GM19025 (cell line): ENCODE results near the gene VPS45.

Experiments used
- ATAC-seq: cut with Tn5 transposase; IDR thresholded peaks from one replicate; pipeline ENCODE4 v1.9.1; 2021; ENCODE audit warnings: mild to moderate bottlenecking, low read depth, moderate library complexity; ENCODE audit not compliant: unreplicated experiment

VPS45 gene

DNA sequence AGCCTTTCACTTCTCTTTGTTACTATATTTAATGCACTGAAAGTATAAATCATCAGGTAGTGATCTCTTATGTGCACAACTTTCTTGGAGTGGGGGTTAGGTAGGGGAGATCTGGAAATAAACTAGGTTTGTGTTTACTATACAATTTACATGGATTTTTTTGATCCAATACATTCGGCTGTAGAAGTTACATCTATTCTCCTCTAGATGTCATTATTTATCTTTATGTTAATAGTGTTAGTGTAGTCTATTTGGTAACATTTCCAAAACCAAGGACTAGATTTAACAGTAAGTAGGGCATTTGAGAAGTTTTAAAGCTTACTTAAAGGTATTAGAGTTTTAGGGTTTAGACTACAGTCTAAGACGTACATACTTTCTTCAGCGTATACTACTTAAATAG lies 5.4 kb downstream of the VPS45 start:
- ATAC-seq: no peak

- no peak for ATAC-seq
These were observed 5.9 kb downstream of the VPS45 start for GRCh38 chr1:150073516-150073915.

- no peak for ATAC-seq
These were observed 8.5 kb downstream of the VPS45 start for GRCh38 chr1:150076066-150076465.

DNA sequence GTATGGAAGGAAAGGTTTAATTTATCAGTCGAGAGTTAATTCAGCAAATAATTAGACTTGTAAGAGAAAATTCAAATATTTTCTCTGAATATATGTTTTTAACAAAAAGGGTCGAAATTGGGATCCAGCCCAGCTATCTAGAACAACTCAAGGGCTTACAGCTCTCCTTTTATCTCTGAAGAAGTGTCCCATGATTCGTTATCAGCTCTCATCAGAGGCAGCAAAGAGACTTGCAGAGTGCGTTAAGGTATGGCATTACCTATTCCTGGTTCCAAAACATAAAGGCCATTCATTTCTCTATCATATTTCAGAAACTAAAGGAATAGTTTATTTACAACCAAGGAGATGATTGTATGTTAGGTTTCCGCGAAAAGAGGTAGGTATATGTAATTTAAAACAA lies 9.4 kb downstream of the VPS45 start:
- ATAC-seq: no peak

- ATAC-seq: no peak
These were observed 13.2 kb downstream of the VPS45 start for GRCh38 chr1:150080784-150081183.

- ATAC-seq: no peak
These were observed 14.9 kb downstream of the VPS45 start for GRCh38 chr1:150082494-150082893.

- no peak for ATAC-seq
These were observed 16.3 kb downstream of the VPS45 start for GRCh38 chr1:150083907-150084306.

GRCh38 chr1:150085406-150085805 lies 17.8 kb downstream of the VPS45 start:
- ATAC-seq: no peak

GRCh38 chr1:150087415-150087814 lies 19.8 kb downstream of the VPS45 start:
- no peak for ATAC-seq

DNA sequence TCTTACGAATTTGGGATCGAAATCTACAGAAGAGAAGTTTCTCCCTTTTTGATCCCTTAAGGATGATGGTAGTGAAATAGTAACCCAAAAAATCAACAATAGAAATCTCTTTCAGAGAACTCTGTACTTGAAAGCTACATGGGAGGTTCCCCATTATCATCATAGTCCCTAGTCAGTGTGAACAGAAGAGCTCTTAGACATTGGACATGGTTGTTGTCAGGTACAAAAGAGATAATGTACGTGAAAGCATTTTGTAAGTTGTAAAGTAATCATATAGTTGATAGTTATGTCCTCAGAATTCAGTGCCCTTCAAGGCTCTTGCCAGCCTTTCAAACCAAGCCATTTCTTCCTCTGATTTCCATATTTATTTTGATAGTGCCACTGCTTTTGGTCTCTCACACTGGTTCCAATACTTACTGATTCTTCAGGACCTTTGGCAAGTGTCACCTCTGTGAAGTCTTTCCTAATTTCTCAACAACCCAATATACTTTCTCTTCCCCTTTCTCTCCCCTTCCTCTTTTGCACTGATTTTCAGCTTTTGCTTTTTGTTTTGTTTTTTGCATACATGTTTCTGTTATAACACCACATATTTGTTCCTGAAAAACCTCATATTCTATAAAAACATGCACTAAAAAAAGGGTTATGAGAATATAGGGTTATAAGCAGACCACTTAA lies 22.4 kb downstream of the VPS45 start:
- no peak for ATAC-seq

DNA sequence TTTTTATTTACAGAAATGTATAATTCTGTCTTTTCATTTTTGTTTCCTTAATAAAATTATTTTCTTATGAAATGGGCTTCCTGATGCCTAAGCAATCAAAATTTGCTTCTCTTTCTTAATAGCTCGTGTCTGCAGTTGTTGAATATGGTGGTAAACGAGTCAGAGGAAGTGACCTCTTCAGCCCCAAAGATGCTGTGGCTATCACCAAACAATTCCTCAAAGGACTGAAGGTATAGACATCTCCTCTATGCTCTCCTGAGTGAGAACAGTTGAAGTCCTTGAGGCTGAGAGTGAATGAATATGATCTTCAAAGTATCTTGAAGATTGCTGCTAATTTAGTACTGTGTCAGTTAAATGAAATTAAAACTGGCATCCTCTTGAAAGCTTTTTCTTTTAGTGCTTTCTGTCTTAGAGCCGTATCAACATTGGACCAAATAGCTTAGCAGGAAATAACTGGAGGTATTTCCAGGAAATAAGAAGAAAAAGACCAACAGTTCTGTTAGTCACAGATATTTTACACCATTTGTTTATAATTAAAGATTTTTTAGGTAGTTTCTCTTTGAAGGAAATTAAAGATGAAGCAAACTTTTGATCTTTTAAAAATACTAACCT lies 24.7 kb downstream of the VPS45 start:
- ATAC-seq: no peak

DNA sequence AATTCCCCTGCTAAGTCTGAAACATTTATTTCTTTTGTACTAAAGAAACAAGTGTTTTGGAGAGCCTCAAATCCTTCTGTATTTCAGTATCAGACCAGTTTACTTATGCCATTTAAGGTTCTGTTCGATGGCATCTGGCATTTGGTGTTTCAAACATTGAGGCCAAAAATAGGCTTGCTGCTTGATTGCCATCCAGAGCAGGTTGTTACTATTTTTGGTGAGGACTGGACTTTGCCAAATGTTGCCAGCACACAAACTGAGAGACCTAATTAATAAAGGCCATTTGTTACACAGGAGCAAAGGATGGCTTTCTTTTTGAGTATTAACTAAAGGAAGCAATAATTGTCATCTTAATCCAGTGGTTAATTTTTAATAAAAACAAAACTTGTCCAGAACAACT lies 26.2 kb downstream of the VPS45 start:
- ATAC-seq: no peak

DNA sequence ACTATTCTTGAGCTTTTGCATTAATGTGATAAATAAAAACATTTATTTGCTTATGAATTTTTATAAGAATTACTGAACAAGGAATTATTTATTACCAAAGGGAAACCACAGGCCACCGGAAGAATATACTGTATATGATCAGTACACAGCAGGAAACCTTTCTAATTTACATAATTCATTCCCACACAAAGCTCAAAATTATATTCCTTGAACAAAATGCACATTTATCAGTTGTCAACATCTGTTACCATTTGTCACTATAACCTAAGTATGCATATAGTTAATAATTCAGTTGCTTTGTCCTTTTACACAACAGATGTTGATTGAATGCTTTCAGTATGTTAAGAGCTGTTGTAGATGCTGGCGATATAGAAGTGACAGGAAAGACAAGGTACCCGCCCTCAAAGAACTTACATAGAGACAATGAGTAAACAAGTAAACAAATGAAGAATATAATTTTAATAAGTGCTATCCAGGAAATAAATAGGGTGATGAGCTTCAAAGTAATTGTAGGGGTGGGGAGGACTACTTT lies 27.2 kb downstream of the VPS45 start:
- no peak for ATAC-seq

DNA sequence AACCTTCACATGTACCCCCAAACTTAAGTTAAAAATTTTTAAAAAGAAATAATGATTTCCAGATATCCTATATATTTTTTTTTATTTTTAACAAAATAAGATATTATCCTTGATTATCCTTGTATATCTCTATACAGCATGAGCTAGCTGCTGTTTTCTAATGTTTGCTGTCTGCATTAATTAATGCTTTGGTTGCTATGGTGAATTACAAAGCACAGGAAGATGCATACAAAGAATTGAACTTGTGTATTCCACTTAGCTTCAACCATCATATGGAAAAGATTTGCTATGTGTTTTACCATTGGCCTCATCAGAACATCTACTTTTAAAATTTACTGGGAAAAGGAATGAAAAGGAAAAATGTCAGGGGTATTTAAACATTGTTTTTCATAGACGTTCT lies 35.4 kb downstream of the VPS45 start:
- ATAC-seq: no peak

DNA sequence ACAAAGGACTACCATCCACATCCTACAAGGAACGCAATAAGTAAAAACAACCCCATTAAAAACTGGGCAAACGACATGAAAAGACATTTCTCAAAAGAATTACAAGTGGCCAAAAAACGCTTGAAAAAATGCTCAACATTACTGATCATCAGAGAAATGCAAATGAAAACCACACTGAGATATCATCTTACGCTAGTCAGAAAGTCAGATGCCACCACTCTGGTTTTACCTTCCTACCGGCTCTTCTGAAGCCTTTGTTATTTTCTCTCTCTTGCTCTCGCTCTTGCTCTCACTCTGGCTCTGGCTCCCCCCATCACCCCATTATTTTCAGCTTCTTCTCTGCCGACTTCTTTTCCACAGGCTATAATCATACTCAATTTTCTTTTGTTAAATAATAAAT lies 38.8 kb downstream of the VPS45 start:
- ATAC-seq: no peak

GRCh38 chr1:150109586-150109985 lies 42.0 kb downstream of the VPS45 start:
- no peak for ATAC-seq

- ATAC-seq: no peak
These were observed 42.5 kb downstream of the VPS45 start for GRCh38 chr1:150110116-150110515.

DNA sequence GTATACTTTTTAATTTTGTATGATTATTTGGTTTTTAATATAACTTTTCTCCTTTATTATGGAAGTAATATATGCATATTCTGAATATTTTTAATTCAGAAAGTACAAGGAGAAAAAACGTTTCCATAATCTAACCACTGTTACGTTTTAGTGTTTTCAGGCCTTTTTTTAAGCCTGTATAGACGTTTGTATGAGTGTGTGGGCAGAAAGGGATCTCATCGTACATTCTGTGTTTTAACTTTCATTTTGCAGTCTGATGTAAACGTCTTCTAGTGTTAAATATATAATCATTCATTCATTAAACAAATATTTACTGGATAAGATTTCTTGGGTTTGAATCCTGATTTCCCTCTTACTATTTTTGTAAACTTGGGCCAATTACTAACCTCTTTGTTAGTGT lies 44.1 kb downstream of the VPS45 start:
- no peak for ATAC-seq

GRCh38 chr1:150115121-150115520 lies 47.5 kb downstream of the VPS45 start:
- ATAC-seq: no peak

GRCh38 chr1:150118716-150119115 lies 51.1 kb downstream of the VPS45 start:
- ATAC-seq: no peak

DNA sequence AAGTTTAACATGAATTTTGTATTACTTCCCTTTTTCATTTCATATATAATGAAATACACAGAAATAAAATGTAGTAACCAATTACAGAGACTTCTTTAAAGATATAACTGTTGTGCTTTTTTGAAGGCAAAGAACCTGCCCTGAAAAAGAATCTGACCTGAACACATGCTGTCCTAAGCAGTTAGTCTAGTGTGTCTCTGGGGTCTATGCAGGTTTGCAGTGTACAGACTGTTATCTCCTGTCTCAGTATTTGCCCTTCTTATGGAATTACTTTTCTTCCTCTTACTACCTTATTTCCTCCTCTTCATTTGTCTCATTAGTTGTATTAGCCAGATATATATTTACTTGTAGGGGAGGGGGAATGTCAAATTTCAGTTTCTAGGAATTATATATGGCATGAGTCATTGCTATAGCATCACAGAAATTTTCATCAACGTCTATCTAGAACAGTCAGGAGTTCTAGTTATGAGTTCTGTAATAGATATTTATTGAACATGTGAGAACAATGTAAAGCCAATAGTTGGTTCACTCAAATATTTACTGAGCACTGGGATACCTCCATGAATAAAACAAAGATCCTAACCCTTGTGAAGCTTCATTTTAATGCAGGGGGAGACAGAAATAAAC lies 53.8 kb downstream of the VPS45 start:
- no peak for ATAC-seq

DNA sequence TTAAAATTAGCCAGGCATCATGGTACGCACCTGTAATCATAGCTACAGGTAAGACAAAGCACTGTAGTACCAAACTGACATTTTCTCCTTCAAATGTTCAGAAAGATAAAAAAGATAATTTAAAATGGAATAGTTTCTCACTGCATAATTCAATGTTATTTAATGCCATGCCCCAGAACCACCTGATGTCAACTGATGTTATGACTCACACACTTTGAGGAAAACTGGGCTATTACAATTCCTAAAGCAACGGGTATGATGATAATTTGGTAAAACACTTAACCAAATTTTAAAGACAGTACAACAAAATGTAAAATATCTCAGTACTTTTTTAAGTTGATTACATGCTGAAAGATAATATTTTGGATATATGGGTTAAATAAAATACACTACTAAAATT lies 59.2 kb downstream of the VPS45 start:
- no peak for ATAC-seq
